Stimulated activated CD8-positive, alpha-beta memory T cell treated with anti-CD3 and anti-CD28 coated beads, Interleukin-15, amount 100 ng/mL, for 1 hour (primary cell): ENCODE data around the gene SLC5A11.

Experiments
- DNase-seq: peaks from one replicate; pipeline ENCODE4 v3.0.0-alpha.2; 2020; ENCODE audit warnings: low read depth

Gene SLC5A11

DNA sequence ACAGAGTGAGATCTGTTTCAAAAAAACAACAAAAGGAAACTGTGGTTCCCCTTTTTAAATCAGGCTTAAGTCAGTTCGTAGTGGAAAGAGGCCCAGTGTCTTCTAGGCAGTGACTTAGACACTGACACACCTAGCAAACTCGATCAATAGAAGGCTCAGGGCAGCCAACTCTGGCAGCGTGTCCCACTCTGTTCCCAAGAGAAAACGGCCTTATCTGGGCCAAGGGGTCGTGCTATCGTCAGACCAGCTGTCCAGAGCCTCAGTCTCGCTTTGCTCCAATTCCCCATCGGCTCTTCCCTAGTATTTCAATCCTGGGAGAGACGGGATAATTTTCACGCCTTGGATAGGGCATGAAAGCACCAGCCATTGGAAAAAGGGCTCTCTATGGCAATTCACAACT lies 72.9 kb downstream of the SLC5A11 start:
- no peak for DNase-seq

DNA sequence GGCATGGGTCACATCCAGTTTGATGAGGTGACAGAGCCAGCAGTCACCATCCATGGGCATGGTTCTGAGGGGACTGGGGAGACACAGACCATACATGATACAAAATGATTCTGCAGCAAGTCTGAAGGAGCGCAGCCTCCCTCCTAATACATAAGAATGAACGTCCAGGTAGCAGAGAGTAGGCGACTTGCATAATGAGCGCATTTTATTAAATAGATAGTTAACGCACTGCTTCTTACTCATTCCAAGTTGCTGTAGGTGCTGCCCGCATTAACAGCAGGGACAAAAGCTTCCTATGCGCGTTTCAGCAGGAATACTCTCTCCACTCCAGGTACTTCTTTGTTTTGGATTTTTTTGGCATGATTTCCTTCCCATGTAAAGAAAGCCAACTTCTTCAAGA lies 73.8 kb downstream of the SLC5A11 start:
- DNase-seq, result no peak

DNA sequence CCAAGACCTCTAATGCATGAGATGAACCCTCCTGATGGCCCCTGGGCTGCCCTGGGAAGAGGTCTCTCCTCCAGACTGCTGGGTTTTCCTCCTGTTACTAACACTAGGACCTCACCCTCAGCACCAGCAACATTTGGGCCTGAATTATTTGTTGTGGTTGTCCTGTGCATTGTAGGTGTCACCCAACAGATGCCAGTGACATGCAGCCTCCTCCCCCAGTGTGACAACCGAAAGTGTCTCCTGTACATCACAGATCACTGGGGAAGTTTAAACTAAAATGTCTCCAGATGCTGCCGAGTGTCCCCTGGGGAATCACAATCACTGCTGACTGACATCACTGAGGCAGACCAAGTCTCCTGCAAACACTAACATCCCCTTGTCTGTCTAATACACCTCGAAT lies 74.8 kb downstream of the SLC5A11 start:
- DNase-seq, result no peak

DNA sequence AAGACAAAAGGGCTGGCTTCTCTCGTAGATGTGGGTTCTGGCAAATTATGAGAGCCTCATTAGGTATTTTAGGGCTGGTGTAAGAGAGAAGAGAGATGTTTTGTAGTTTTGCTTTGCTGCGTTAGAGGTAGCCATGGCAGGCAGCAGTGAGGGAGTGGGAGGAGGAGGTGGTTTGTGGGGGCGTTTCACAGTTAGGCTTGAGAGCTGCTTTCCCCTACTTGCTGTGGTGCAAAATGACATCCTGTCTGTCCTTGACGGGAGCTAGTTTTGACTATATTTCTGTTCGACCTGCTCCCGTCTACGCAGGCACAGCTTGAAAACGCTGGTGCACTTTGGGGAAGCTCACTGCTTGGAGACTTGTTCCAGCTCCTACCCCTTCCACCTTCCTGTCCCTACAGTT lies 75.5 kb downstream of the SLC5A11 start:
- DNase-seq, result no peak

DNA sequence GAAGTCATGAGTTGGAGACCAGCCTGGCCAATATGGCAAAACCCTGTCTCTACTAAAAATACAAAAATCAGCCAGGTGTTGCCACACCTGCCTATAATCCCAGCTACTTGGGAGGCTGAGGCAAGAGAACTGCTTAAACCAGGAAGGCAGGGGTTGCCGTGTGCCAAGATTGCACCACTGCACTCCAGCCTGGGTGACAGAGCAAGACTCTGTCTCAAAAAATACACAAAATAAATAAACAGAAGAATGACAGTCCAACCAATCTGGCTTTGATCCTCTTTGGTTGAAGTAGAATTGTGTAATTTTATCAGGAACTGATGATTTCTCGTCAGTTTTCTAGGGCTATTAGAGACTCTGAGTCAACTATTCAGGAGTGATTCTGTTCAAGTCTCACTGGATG lies 79.4 kb downstream of the SLC5A11 start:
- no peak for DNase-seq

DNA sequence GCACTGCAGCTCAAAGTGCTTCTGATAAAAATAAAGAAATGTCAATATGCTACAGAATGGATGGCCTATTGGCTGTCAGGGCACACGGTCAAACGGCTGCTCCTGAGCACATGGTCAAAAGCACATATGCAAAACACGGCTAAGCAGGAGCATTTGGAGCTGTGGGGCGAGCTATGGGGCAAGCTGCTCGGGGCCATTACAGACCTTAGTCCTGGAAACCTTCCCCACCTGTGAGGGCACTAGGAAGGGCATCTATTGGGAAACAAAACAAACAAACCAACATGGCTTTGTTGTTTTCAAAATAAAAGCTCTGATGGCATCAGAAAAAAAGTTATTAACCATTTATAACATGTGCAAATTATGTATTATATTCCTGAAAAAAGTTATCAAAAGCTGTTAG lies 83.6 kb downstream of the SLC5A11 start:
- DNase-seq, result no peak

DNA sequence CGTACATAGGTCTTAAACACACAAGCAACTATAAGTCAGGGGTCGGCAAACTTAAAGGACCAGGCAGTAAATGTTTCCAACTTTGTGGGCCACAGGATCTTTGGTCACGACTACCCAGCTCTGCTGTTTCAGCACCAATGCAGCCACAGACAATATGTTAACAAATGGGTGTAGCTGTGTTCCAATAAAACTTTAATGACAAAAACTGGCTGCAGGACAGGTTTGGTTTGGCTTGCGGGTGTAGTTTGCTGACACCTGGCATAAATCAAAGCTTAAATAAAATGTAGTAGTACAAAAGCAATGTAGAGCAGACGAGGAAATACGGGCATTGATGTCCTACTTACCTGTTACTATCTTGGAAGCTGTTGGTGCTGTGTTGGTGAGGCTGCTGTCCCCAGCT lies 84.7 kb downstream of the SLC5A11 start:
- no peak for DNase-seq

DNA sequence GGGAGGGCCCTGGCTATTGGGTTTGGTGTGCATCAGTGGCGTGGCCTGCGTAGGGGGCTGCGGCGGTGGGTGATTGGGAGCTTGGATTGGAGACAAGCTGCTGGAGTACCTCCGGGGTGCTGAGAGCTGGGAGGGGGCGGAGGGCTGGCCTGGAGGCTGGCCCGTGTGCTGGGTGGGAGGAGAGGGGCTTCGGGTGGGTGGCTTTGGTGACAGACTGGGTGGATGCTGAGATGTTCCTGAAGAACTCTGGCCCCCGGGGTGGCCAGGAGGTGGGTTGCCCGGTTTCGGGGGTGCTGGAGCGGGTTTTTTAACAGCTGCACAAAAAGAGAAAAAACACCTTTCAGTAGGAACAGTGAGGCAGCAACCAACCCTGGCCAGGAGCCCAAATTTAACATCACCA lies 85.3 kb downstream of the SLC5A11 start:
- no peak for DNase-seq

DNA sequence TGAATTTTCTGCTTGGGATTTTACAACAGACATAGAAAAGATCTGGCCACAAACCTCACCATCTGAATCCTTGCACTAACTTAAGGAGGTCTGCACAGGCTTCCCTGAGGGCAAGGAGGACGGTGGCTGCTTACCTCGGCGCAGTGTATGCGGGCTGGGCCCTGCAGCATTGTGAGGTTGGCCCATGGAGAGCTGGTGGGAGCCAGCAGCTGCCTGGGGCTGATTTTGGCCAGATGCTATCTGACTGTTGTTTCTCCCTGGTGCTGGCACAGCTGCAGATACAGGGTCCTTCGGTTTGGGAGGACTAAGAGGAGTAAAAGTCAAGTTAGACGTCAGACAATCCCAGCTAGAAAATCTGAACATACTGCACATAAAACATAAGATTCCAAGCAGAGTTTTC lies 89.6 kb downstream of the SLC5A11 start:
- no peak for DNase-seq

DNA sequence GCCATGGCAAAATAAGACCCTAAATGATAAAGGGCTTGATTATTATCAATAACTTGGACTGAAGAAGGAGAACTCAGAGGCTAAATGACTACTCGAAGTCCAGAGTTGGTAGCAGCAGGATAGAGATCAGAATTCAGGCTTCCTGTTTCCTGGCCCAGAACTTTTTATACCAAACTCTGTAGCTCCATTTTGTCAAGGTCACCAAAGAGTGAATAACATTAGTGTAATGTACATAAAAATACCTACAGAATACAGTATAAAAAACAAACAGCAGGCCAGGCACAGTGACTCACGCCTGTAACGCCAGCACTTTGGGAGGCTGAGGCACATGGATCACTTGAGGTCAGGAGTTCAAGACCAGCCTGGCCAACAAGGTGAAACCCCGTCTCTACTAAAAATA lies 90.4 kb downstream of the SLC5A11 start:
- DNase-seq, result no peak

DNA sequence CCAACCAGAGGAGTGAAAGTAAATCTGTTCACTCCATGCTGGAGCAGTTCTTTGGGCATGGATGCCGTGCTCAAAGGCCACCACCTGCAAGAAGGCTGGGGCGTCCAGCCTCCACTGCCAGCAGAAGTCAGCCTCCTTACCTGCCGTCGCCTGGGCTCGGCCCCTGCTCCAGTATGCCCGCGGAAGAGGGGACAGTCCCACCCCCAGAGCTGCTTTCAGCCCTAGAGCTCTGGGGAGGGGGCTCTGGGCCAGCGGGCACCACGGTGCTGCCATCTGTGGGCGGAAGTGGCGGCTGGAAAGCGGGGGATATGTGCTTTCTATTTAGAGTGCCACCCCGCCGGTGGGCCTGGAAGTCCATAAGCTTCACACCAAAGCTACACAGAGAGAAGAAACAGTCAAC lies 93.5 kb downstream of the SLC5A11 start:
- no peak for DNase-seq

DNA sequence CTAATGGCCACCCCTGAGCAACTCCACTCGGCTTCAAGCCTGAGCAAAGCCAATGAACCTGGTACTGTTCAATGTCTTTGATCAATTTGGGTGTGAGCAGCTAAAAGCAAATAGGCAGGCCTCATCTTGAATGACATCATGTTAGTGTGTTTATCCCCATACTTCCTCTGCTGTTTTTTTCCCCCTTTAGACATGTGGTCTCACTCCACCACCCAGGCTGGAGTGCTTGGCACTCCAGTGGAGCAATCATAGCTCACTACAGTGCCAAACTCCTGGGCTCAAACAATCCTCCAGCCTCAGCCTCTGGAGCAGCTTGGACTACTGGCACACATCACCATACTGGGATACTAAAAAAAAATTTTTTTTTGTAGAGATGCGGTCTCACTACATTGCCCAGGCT lies 94.0 kb downstream of the SLC5A11 start:
- DNase-seq, result no peak

DNA sequence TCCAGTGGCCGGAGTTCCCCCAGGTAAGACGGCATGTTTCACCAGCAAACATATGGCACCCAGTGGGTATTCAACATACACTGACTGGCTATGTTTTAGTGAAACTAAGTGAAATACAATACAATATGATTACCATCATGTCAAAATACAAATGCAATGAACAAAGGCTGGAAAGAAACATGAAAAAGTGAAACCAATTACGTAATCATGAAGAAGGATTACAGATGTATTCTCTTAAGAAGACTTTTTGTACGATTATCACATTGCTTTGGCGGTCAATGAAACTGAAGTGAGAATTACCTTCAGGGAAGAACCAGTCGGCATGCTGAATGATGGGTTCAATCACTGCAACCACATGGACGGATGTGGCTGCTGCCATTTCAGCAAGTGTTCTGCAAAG lies 97.7 kb downstream of the SLC5A11 start:
- DNase-seq, result no peak

DNA sequence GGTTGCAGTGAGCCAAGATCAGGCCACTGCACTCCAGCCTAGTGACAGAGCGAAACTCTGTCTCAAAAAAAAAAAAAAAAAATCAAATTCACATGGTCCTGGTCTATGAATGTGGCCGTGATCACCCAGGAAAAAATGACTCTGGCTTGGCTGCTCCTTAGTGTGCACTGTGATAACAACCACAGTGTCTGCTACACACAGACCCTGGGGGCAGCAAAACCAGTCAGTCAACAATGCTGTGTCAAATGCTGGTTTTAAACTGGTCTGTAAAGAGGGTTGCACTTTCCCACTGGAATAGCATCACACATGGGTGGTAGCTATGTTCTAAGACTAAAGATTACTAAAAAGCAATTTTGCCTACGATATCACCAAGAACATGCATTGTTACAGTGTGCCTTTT lies 98.4 kb downstream of the SLC5A11 start:
- no peak for DNase-seq

DNA sequence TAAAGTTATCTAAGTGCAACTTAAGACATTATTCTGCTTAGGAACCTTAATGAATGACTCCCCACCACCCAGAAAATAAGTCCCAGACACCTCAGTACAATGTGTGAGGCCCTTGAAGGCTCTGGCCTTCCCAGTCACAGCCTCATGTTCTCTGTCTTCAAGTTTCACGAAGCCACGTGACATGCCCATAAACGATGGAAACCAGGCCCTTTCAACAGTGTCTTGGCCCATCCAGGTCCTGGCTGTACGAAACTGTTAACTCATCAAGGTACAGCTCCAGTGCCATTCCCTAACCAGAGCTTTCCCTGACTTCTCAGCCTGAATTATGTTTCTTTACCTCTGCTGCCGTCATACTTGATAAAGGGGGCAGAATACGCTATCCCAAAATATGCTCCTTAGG lies 100.4 kb downstream of the SLC5A11 start:
- no peak for DNase-seq

DNA sequence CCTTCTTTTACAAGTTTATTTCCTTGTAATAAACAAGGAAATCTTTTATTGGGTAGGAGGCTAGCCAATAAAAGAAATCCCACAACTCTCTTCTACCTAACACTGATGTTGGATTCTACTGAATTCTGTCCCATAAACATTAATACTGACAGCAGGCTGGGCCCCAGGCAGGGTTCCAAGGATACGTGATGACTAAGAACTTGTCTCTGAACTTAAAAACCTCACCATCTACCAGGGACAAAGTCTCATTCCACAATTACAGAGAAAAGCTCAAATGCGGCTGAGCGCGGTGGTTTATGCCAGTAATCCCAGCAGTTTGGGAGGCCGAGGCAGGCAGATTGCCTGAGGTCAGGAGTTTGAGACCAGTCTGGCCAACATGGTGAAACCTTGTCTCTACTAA lies 104.5 kb downstream of the SLC5A11 start:
- no peak for DNase-seq

DNA sequence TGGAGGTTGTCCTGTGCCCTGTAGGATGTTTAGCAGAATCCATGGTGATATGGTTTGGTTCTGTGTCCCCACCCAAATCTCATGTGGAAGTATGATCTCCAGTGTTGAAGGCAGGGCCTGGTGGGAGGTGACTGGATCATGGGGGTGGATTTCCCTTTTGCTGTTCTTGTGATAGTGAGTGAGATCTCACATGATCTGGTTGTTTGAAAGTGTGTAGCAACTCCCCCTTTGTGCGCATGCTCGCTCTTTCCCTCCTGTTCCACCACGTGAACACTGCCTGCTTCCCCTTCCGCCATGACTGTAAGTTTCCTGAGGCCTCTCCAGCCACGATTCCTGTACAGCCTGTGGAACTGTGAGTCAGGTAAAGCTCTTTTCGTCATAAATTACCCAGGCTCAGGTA lies 107.5 kb downstream of the SLC5A11 start:
- no peak for DNase-seq

DNA sequence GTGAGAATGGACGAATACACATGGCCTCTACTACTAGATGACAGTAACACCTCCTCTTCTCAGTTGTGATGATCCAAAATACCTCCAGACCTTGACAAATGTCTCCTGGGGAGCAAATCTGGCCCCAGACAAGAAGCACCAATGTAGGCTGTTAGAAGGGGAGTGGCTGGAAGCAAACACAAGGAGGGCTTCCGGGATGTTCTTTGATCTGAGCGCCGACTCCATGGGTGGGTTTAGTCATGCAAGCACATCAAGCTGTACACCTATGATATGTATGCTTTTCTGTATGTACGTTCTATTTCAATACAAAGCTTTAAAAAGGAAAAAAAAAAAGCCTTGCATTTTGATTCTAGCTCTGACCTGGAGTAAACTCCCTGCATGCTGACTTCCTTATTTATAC lies 108.0 kb downstream of the SLC5A11 start:
- no peak for DNase-seq

DNA sequence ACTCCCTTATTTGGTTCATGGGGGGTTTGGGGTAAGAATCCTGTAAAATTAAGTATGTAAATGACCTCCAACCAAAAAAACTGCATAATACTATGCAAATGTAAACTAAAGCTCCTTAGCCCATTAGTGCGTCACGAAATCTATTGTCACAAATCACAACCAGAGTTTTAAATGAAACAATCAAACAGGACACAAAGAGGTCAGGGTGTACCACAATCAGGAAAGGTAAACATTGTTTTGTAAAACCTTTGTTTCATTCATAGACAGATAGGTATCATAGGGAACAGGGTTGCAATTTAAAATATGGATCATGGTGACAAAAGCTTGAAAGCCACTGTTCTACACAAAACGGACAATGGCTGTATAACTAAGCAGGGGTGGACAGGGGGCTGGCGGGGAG lies 108.4 kb downstream of the SLC5A11 start:
- no peak for DNase-seq

DNA sequence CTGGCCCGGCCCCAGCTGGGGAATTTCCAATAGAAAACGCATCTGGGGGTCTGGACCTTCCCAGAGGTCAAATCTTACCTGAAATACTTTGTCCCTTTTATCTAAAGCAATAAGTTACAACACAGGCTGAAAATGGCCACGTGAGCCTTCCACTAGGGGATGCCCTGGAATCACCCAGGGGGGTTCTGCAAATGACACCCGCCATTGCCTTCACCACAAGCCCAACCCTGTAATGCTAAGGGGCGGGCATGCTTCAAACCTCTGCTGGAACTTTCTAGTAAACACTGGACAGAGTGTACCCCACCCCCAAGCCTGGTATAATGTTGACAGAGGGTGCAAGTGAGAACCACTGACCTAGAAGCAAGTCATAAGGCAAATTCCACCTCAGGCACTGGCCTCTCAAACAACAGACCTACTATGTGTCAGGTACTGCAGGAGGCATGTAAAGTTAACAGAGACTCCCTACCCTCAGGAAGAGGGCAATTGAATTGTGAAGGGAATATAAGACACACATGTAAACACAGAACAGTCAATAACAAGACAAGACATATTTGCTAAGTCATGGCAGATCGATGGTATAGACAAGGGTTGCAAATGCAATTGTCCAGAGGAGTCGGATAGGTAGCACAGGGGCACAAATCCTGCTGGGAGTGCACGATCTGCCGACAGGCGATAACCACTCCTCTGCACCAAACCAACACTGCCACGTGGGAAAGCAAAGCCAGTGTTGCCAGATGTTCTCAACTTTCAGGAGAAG lies 110.4 kb downstream of the SLC5A11 start:
- no peak for DNase-seq

DNA sequence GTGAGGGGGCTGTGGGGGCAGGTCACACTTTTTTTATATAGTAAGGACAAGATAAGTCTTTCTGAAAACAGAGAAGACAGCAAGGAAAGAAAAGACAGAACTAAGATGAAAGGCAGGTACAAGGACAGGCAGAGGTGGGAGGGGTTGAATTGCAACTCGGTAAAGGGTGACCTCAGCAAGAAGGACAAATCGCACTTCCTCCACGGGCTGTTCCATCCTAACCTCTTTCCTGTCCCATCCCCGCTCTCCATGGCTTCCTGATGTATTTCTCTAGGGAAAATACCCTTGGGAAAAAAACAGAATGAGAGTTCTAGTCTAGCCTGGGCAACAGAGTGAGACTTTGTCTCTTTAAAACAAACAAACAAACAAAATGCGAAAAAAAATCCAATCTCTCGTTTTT lies 112.1 kb downstream of the SLC5A11 start:
- DNase-seq, result no peak
